GM12872 (cell line): Measurements from ENCODE around the gene IQCH.

Experiments used
- TF ChIP-seq, protein P1 (sequence below): IDR thresholded peaks from 3 replicates; pipeline ENCODE4 v1.5.1; 2011; ENCODE audit warnings: low read depth, mild to moderate bottlenecking, low read length, moderate library complexity; ENCODE audit not compliant: insufficient read depth

Gene IQCH

DNA sequence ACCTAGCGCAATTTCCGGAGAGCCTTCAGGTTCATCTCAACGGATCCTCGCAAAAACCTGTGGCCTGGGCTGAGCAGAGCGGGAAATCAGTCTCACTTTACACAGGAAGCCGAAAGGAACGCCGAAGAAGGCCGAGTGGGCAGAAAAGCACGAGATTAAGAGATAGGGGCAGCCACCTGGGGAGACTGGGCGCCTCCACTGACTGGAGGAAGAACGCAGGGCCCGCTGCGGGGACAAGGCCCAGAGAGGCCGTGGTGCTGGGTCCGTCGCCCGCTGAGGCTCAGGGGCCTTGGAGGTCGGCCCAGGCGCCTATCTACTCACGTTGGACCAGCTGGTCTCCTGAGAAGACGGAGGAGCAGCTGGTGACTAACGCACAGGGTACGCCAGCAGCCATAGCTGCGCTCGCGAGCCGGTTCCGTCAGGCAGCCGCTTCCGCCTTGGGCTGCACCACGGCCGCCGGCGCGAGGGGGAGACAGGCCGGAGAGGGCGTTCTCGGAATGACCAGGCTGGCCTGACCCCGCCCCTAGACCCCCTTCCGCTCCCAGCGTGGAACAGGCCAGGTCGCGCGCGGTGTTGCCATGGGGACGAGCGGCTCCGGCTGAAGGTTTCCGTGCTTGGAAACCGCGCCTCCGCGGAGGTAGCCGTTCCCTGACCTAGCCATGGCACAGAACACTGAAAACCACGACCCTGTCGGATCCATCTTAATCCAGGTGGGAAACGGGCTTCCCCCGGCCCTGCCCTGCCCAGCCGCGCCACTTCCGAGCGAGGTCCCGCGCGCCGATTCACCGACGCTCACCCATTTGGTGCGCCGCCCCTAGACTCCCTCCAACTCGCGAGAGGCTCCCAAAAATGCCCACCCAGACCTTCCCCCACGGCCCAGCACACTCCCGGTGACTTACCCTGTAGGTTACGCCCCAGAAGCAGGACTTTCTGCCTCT, at the start of gene IQCH, which contains the start of gene AAGAB:
Gene IQCH (plus strand): TSS at position 549 of the 938 bp plus-strand sequence. CDS start 111 bp downstream, at position 660.
Gene AAGAB (minus strand): TSS at position 424 of the 938 bp plus-strand sequence. CDS start 30 bp downstream, at position 394.
- TF ChIP-seq, protein P1, sequence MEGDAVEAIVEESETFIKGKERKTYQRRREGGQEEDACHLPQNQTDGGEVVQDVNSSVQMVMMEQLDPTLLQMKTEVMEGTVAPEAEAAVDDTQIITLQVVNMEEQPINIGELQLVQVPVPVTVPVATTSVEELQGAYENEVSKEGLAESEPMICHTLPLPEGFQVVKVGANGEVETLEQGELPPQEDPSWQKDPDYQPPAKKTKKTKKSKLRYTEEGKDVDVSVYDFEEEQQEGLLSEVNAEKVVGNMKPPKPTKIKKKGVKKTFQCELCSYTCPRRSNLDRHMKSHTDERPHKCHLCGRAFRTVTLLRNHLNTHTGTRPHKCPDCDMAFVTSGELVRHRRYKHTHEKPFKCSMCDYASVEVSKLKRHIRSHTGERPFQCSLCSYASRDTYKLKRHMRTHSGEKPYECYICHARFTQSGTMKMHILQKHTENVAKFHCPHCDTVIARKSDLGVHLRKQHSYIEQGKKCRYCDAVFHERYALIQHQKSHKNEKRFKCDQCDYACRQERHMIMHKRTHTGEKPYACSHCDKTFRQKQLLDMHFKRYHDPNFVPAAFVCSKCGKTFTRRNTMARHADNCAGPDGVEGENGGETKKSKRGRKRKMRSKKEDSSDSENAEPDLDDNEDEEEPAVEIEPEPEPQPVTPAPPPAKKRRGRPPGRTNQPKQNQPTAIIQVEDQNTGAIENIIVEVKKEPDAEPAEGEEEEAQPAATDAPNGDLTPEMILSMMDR: no peak

DNA sequence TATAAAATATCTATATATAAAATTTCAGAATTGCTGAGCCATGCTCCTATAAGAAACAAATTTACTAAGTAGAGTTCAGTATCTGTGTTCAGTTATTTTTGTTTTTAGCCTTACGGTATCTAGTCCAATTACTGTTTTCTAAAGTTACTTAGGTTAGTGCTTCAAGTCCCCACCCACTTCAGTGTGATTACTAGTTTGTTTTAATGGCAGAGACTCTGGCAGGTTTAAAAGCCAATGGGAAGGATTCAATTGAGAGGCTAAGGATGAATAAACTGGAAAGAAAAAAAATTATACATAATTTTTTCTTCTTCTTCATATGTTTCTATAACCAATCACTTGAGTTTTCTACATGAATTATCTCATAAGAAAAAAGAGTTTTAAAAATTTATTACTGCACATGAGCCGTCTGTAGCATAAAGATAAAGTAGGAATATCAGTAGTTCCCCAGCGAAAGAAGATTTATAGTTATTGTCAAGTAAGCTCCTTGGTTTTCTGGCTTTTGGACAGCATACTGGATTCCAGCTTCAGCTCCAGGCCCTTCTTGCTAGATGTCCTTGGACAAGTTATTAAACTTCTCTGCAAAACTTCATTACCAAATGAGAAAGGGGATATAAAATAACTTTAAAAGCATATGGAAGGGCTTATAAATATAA, 46.9 kb upstream of the IQCH start:
- TF ChIP-seq, protein P1: no peak

DNA sequence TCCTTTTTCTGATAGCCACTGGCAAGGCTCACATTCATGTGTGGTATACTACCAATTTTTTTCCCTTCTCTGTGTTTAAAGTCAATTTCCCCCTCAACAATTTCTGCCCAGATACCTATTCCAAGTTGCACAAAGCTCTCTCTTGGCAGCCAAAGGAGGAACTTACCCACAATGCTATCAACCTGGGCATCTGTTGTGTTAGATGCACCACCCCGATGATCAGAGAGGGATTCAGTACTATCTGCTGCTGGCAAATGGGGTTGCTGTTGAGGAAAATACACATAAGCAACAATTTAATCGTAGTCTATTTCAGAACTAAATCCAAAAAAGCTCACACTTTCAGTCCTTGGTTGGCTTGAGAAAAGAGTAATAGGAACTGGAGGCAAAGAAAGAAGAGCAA, 46.2 kb upstream of the IQCH start:
- TF ChIP-seq, protein P1: no peak

DNA sequence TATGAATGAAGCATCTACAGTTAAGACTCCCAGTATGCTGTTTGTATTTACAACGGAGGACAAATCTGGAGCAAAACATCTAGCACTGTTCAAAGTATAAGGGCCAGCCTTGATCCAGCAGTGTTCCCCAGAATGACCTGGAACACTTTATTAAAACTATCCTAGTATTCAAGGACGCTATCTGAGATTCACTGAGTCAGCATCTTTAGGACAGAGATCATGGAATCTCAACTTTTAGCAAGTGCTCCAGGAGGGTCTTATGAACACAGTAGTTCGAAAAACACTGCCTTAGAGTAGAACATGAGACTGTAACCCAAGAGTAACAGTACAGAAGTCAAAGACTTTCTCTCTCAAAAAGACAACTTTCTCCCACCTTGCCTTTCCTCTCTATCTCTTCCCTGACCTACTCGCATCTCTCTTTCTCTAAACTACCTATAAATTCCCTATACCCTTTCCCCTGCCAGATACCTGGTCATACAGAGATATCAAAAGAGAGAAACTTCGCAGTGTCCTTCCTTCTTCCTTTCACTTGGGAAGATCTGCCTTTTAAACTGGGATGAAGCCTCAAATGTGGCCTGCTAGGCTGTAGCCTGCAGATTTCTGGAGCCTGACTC, 43.9 kb upstream of the IQCH start:
- TF ChIP-seq, protein P1: no peak

DNA sequence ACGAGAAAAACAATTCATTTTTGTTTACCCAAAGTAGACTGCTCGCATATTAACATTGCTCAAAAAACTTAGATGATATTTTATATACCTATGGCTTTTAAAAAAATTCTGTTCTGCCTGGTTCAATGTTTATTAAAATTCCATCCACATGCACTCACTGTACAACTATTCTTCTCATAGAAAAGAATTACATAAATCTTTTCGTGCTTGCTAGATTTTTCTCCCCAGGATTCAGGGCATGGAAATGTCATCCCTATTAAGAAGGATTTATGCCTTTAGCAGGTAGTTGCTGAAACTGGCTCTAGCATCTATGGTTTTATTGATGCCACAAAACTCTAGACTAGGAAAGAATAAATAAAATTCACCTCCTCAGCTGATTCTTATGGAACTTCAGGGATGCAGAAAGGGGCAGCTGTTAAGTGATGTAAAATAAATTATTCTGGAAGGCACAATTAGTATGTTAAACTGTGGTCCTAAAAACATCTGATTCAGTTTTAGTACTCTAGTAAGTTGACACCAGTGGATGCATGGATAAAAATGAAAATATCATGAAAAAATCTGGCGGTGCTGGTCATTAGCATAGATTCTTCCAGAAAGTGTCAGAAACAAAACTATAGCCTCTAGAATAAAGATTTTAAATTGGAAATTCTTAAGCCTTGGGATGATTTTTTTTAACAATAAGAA, 41.8 kb upstream of the IQCH start:
- TF ChIP-seq, protein P1: no peak

DNA sequence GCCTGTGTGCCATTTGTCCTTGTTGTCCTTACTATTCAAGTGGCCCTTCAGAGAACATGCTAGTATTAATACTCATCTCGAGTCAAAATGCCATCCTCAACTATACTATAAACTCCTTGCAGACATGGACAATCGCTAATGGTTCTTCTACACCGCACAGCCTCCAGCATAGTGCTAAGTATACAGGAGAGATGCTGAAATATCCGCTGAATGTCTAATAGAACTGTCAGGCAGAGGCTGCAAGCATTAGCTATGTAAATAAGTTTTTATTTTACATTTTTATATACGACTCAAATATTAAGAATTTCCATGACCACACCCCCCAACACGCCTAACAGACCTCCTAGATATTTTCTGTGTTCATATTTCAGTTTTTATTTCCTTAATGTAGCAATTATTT, 39.5 kb upstream of the IQCH start:
- TF ChIP-seq, protein P1: no peak

DNA sequence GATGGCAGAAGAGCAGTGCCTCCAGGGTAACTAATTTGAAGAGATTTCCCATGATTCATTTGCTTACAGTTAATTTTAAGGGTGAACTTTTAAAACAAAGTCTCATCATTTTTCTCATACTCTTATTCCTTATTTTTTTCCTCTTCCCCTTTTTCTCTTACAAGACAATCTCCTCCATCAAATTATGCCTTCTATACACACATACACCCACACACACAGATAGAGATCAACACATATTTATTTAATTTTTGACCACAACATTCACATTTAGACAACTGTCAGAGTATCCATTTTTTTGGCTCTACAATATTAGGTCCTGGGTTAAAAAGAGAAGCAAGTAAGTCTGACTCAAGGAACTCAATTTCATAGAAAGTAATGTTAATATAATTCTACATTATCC, 37.7 kb upstream of the IQCH start:
- TF ChIP-seq, protein P1: no peak
